ENCODE results near the gene CTNS.

Gene CTNS

GRCh38 chr17:3636154-3636907 lies at the start of gene CTNS, which contains the start of gene SHPK:
Gene CTNS (plus strand): TSS chr17:3636760. CDS start chr17:3640207, 3,447 bp downstream.
Gene SHPK (minus strand): TSS chr17:3636250. CDS start chr17:3636219, 31 bp downstream.
- peak; percentile 100 for DNase-seq

GRCh38 chr17:3589784-3590183 lies 46.8 kb upstream of the CTNS start:
- DNase-seq: no peak

GRCh38 chr17:3590231-3590630 lies 46.3 kb upstream of the CTNS start:
- DNase-seq: no peak

- DNase-seq: peak; percentile 55
Observed at GRCh38 chr17:3590768-3591167, 45.8 kb upstream of the CTNS start.

- no peak for DNase-seq
Observed at GRCh38 chr17:3592216-3592860, 44.2 kb upstream of the CTNS start.

GRCh38 chr17:3593384-3593783 lies 43.2 kb upstream of the CTNS start:
- no peak for DNase-seq

GRCh38 chr17:3594051-3594800 lies 42.3 kb upstream of the CTNS start:
- DNase-seq: peak; percentile 90

GRCh38 chr17:3594976-3595375 lies 41.6 kb upstream of the CTNS start:
- DNase-seq: peak; percentile 54

- no peak for DNase-seq
Observed at GRCh38 chr17:3596804-3597464, 39.6 kb upstream of the CTNS start.

GRCh38 chr17:3598078-3598477 lies 38.5 kb upstream of the CTNS start:
- DNase-seq: peak; percentile 63

- no peak for DNase-seq
Observed at GRCh38 chr17:3600529-3601205, 35.9 kb upstream of the CTNS start.

GRCh38 chr17:3602499-3602898 lies 34.1 kb upstream of the CTNS start:
- DNase-seq: peak; percentile 68

- DNase-seq: no peak
Observed at GRCh38 chr17:3603119-3603869, 33.3 kb upstream of the CTNS start.

GRCh38 chr17:3603870-3604259 lies 32.7 kb upstream of the CTNS start:
- no peak for DNase-seq

- no peak for DNase-seq
Observed at GRCh38 chr17:3609689-3610088, 26.9 kb upstream of the CTNS start.

- no peak for DNase-seq
Observed at GRCh38 chr17:3610523-3610922, 26.0 kb upstream of the CTNS start.

- DNase-seq: no peak
Observed at GRCh38 chr17:3613124-3613523, 23.4 kb upstream of the CTNS start.

- DNase-seq: no peak
Observed at GRCh38 chr17:3615160-3615870, 21.2 kb upstream of the CTNS start.

- DNase-seq: no peak
Observed at GRCh38 chr17:3621146-3621720, 15.3 kb upstream of the CTNS start.

- no peak for DNase-seq
Observed at GRCh38 chr17:3622977-3623594, 13.5 kb upstream of the CTNS start.

Measured in islet precursor cell (in vitro differentiated cells).